Caco-2 (cell line): ENCODE data around the gene OR13C9. TPM values are rescaled to one million over a fixed set of nuclear protein-coding genes. Genes with fewer than 3 reads are reported as not detected.

Experiments used
- BruUV-seq: library from RNA; stranded (reverse); fragments of 400-500 nt; replicated peaks from 2 replicates; lab custom pipeline; 2021; lab: Mats Ljungman, UMichigan
- CTCF ChIA-PET: fragments of 300-600 bp; sonication (Branson Sonifier 250); formaldehyde crosslinking; loops from one replicate; lab custom pipeline; 2022; ENCODE audit warnings: antibody characterized with exemption; lab: Charles Lee
- POLR2A ChIA-PET: fragments of 300-600 bp; sonication (Branson Sonifier 250); formaldehyde crosslinking; loops from one replicate; lab custom pipeline; 2022; ENCODE audit warnings: antibody characterized with exemption; lab: Charles Lee
- DNase-seq, 2 experiments: peaks; one replicate each; pipeline versions ENCODE4 v3.0.0 to v3.0.0-alpha.2; 2020 to 2022
- H3K27me3 ChIP-seq: replicated peaks from 2 replicates; pipeline ENCODE4 v1.6.0; 2011; ENCODE audit warnings: low read length; ENCODE audit not compliant: control insufficient read depth, insufficient read depth
- H3K36me3 ChIP-seq: 2 replicates; pipeline ENCODE4 v1.5.1; 2011; ENCODE audit warnings: low read length; ENCODE audit not compliant: control insufficient read depth, insufficient read depth
- H3K4me1 ChIP-seq: fragments of 250-450 bp; sonication (Bioruptor Pico); 2 replicates; pipeline ENCODE4 v1.5.1; 2020; ENCODE audit warnings: mild to moderate bottlenecking
- H3K4me3 ChIP-seq: 2 replicates; pipeline ENCODE4 v1.5.1; 2011; ENCODE audit warnings: low read depth, mild to moderate bottlenecking, control low read depth, low read length
- H3K9me3 ChIP-seq: fragments of 250-450 bp; sonication (Bioruptor Pico); 2 replicates; pipeline ENCODE4 v1.5.1; 2020; ENCODE audit warnings: mild to moderate bottlenecking, moderate library complexity
- H3K27ac Mint-ChIP-seq: one replicate; pipeline ENCODE4 v1.8.0; 2022; ENCODE audit warnings: mixed read lengths; ENCODE audit not compliant: unreplicated experiment
- H3K27me3 Mint-ChIP-seq: one replicate; pipeline ENCODE4 v1.8.0; 2022; ENCODE audit warnings: mixed read lengths; ENCODE audit not compliant: insufficient read depth, unreplicated experiment
- H3K36me3 Mint-ChIP-seq: one replicate; pipeline ENCODE4 v1.8.0; 2022; ENCODE audit warnings: mild to moderate bottlenecking, mixed read lengths; ENCODE audit not compliant: insufficient read depth, unreplicated experiment
- H3K4me1 Mint-ChIP-seq: one replicate; pipeline ENCODE4 v1.8.0; 2022; ENCODE audit warnings: low read depth, mixed read lengths; ENCODE audit not compliant: unreplicated experiment
- H3K4me3 Mint-ChIP-seq: one replicate; pipeline ENCODE4 v1.8.0; 2022; ENCODE audit warnings: mild to moderate bottlenecking, moderate library complexity, mixed read lengths; ENCODE audit not compliant: unreplicated experiment
- H3K9me3 Mint-ChIP-seq: one replicate; pipeline ENCODE4 v1.8.0; 2022; ENCODE audit warnings: mixed read lengths; ENCODE audit not compliant: unreplicated experiment
- CTCF ChIP-seq, 2 experiments: fragments of 200-600 bp in 1 of 2; IDR thresholded peaks; 1 replicate in 1 of 2; 2 replicates in 1 of 2; pipeline versions ENCODE4 v1.5.1 to v1.8.0; 2011 to 2022; ENCODE audit warnings: antibody characterized with exemption in 1 of 2, control low read depth in 1 of 2, inconsistent platforms in 1 of 2, low read depth in 1 of 2, low read length in 1 of 2, mild to moderate bottlenecking in 1 of 2, moderate library complexity in 1 of 2; ENCODE audit not compliant: insufficient read depth in 1 of 2, severe bottlenecking in 1 of 2, unreplicated experiment in 1 of 2
- intact Hi-C: fragments of 100-400 bp; cut with micrococcal nuclease; formaldehyde crosslinking; loops from one replicate; pipeline ENCODE4 v1.10.0; 2022; ENCODE audit not compliant: unreplicated experiment
- total RNA-seq: library from RNA; stranded (reverse); gene quantifications from 2 replicates; pipeline ENCODE4 v1.2.3, GENCODE V29; 2022

OR13C9 gene
- total RNA-seq, 1 experiment from 2014 or later = not detected

- H3K36me3 Mint-ChIP-seq = no peaks in the 10 kb centered on the region
- no peak for TF ChIP-seq CTCF (IDR thresholded peaks at IDR 0.05; ENCODE audit: insufficient read depth in 1 of 2, low read depth in 1 of 2, low read length in 1 of 2, severe bottlenecking in 1 of 2, unreplicated experiment in 1 of 2)
- Histone ChIP-seq H3K36me3 (no peaks in the 10 kb centered on the region), H3K4me3 (no peak overlapping the region), H3K9me3 (peaks cover 10% of the 10 kb centered on the region; the same call in 1 of the 2 replicates), H3K4me1 (no peaks in the 10 kb centered on the region), H3K27me3 (no peaks in the 10 kb centered on the region)
- CTCF ChIA-PET = no interaction called here
- intact Hi-C loops = no loop called here
- no peaks in the 10 kb centered on the region for H3K4me1 Mint-ChIP-seq
- DNase-seq = no peak
- POLR2A ChIA-PET = no interaction called here
- no peak overlapping the region for H3K27ac Mint-ChIP-seq
- peaks cover 19% of the 10 kb centered on the region for H3K9me3 Mint-ChIP-seq
- H3K27me3 Mint-ChIP-seq = no peaks in the 10 kb centered on the region
- H3K4me3 Mint-ChIP-seq = no peak overlapping the region
- no TSS peak for BruUV-seq
These were observed 45.4 kb downstream of the OR13C9 start for GRCh38 chr9:104572612-104573011.

GRCh38 chr9:104568868-104569267, 49.1 kb downstream of the OR13C9 start, which contains the start of gene OR13C8:
TSS of gene OR13C8 (plus strand) at chr9:104569168. CDS start at chr9:104569168, 0 bp downstream.
- no peak for DNase-seq
- Histone ChIP-seq H3K4me1 (no peaks in the 10 kb centered on the region), H3K9me3 (peaks cover 10% of the 10 kb centered on the region; the same call in 1 of the 2 replicates), H3K36me3 (no peaks in the 10 kb centered on the region), H3K4me3 (no peak within 1 kb of the TSS), H3K27me3 (no peaks in the 10 kb centered on the region)
- no peak within 1 kb of the TSS for H3K27ac Mint-ChIP-seq
- TF ChIP-seq CTCF (IDR thresholded peaks at IDR 0.05; ENCODE audit: insufficient read depth in 1 of 2, low read depth in 1 of 2, low read length in 1 of 2, severe bottlenecking in 1 of 2, unreplicated experiment in 1 of 2) = no peak
- H3K27me3 Mint-ChIP-seq = no peaks in the 10 kb centered on the region
- POLR2A ChIA-PET = no interaction called here
- no peak within 1 kb of the TSS for H3K4me3 Mint-ChIP-seq
- intact Hi-C loops = no loop called here
- peaks cover 19% of the 10 kb centered on the region for H3K9me3 Mint-ChIP-seq
- H3K4me1 Mint-ChIP-seq = no peaks in the 10 kb centered on the region
- no peaks in the 10 kb centered on the region for H3K36me3 Mint-ChIP-seq
- CTCF ChIA-PET = no interaction called here
- BruUV-seq = no TSS peak

Other genes starting within 250 kb of the OR13C9 start
- gene OR13F1, start 113.9 kb downstream of the OR13C9 start, total RNA-seq = not detected in 2 replicates
- gene OR13C4, start 91.0 kb downstream of the OR13C9 start, total RNA-seq = not detected in 2 replicates
- gene OR13C3, start 81.3 kb downstream of the OR13C9 start, total RNA-seq = not detected in 2 replicates
- gene OR13C8, start 49.0 kb downstream of the OR13C9 start, total RNA-seq = not detected in 2 replicates
- gene OR13C5, start 18.8 kb downstream of the OR13C9 start, total RNA-seq = not detected in 2 replicates
- not detected in 2 replicates for gene OR13C2, start 12.6 kb downstream of the OR13C9 start, total RNA-seq
- gene OR13D1, start 76.3 kb upstream of the OR13C9 start, total RNA-seq = not detected in 2 replicates
- 15.8 and 19.0 TPM in 2 replicates for gene NIPSNAP3A, start 129.5 kb upstream of the OR13C9 start, total RNA-seq
- 1.7 and 2.0 TPM in 2 replicates for gene NIPSNAP3B, start 145.9 kb upstream of the OR13C9 start, total RNA-seq